ENCODE measurements around the gene ZNRF4.
"Not testable (repeated sequence)": the region's sequence is repeated elsewhere in the genome, so short reads cannot be mapped to it uniquely, and the experiment has no call there.

The ZNRF4 gene, protein sequence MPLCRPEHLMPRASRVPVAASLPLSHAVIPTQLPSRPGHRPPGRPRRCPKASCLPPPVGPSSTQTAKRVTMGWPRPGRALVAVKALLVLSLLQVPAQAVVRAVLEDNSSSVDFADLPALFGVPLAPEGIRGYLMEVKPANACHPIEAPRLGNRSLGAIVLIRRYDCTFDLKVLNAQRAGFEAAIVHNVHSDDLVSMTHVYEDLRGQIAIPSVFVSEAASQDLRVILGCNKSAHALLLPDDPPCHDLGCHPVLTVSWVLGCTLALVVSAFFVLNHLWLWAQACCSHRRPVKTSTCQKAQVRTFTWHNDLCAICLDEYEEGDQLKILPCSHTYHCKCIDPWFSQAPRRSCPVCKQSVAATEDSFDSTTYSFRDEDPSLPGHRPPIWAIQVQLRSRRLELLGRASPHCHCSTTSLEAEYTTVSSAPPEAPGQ

DNA sequence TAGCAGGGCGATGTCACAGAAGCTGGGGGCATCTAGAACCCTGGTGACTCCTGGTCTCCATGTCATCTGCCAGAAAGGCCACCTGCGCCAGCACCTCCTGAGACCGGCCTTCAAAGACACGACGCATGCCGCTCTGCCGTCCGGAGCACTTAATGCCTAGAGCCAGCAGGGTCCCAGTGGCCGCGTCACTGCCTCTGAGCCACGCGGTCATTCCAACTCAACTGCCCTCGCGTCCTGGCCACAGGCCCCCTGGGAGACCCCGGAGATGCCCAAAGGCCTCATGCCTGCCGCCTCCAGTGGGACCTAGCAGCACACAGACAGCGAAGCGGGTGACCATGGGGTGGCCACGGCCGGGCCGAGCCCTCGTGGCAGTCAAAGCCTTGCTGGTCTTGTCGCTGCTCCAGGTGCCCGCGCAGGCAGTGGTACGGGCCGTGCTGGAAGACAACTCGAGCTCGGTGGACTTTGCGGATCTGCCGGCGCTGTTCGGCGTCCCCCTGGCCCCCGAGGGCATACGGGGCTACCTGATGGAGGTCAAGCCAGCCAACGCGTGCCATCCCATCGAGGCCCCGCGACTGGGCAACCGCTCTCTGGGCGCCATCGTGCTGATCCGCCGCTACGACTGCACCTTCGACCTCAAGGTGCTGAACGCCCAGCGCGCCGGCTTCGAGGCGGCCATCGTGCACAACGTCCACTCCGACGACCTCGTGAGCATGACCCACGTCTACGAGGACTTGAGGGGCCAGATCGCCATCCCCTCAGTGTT lies at the start of gene ZNRF4:
Gene ZNRF4, plus strand, starts transcription at position 51 of the 763 bp plus-strand sequence. Its CDS starts 75 bp downstream, at position 126.
- no peak for DNase-seq

DNA sequence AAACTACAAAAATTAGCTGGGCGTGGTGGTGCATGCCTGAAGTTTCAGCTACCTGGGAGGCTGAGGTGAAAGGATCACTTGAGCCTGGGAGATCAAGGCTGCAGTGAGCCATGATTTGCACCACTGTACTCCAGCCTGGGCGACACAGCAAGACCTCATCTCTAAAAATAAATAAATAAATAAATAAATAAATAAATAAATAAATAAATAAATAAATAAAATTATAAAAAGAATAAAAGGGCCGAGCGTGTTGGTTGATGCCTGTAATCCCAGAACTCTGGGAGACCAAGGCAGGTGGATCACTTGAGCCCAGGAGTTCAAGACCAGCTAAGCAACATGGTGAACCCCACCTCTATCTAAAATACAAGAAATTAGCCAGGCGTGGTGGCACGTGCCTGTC lies 49.0 kb upstream of the ZNRF4 start:
- DNase-seq, result not testable (repeated sequence)

DNA sequence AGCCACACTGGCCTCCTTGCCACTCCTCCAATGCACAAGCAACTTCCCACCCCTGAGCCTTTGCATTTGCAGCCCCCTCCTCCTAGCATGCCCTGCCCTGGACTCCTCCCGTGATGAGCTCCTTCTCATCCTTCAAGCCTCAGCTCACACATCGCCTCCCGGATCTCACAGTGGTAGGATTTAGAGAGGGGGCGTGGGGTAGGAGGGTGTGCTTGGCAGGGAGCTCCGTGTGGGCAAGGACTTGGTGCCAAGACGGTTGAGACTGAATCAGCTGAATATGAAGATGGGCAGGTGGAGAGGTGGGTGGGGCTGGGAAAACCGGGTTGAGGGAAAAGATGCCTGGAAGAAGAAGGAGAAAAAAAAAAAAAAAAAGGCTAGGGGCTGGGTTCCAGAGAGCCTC lies 48.4 kb upstream of the ZNRF4 start:
- DNase-seq, result no peak

DNA sequence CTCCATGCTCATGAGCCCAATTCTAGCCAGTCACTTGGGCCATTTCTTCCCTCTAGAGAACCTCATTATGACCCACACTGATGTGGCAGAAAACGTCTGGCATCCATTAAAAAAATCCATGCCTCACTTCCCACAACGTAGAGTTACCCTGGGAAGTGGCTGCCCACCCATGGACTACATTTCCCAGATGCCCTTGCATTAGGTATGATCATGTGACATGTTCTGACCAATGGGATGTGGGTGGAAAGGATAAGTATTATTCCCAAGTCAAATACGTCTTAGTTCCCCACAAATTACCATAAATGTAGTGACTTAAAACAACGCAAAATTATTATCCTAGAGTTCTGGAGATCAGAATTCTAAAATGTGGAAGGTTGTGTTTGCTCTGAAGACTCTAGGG lies 47.9 kb upstream of the ZNRF4 start:
- DNase-seq, result peak; percentile 5

DNA sequence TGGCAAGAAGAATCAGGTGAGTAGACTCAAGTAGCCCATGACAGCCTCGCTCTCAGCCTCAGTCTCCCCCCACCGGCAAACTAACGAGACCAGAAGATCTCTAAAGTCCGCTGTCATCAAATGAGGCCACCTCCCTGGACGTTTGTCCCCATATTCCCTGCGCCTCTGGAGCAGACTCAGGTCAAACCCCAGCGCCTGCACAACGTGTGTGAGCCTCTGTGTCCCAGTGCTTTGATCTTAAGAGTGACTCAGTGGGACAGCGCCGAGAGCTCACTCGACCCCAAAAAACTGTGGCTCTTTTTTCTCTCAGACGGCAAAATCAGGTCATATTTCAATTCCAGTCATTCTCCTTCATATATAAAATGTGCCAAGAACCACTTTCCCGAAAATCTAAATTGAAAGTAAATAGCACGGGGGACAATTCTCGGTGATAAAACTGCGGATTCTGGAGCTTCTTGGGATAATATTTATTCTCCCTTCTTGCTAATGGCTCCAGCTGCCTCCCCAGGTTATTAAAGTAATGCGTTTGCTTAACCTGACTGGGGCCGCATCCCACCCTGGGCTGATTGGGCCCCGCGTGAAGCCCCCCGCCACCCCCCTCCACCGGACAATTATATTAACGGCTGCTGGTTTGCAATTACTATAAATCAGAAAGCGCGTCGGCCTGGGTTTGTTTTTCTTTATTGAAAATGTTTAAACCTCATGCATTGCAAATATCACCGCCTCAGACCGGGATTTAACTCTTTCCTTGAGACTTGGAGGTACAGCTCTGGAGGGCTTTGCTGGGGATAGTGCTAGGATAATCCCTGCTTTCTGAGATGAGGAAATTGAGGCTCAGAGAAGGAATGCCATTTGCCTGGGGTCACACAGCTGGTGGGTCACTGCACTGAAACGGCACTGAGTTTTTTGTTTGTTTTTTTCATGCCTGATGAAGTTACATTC lies 37.5 kb upstream of the ZNRF4 start:
- no peak for DNase-seq

DNA sequence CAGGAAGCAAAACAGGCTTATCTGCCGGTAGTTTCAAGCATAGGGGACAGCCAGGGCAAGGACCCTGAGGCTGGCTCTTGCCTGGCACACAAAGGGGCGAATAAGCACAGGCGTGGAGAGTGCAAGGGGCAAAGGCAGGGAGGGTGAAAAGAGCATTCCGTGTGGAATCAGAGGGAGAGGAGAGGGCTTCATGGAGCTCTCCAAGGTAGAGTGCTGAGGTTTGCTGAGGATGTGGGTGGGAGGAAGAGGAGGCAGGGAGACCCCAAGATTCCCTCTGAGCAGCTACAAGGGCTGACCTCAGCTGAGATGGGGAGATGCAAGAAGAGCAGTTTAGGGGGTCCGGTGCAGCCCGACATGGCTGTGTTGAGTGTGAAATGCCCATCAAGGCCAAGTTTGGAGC lies 36.5 kb upstream of the ZNRF4 start:
- no peak for DNase-seq

DNA sequence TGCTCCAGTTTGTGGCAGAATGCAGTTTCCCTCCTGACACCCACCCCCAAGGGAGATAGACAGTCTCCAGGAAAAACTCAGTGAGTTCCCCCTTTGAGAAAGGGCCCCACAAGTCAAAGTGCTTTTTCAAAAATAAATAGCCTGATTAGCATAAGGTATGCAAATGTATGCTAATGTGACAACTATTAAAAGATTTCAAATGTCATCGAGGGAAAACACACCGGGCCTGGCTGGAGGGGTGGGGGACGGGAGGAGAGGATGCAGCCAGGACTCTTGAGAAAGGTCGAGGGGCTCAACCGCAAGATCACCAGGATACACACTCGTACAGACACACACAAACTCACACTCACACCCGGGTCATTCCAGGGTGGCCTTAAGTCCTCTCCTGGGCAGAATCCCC lies 34.3 kb upstream of the ZNRF4 start:
- DNase-seq, result no peak

DNA sequence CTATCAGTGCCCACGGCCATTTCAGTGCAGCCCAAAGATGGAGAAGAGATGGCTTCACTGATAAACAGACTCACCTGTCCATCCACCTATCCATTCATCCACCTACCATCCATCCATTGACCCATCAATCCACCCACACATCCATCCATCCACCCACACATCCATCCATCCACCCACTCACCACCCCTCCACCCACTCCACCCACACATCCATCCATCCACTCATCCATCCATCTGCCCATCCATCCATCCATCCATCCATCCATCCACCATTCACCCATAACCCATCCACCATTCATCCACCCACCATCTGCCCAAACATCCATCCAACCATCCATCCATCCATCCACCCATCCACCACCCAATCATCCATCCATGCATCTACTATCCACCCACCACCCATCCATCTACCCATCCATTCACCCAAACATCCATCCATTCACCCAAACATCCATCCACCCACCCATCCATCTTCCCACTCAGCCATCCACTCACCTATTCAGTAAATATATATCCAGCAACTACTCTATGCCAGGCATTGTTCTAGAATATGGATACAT lies 31.6 kb upstream of the ZNRF4 start:
- DNase-seq, result no peak

DNA sequence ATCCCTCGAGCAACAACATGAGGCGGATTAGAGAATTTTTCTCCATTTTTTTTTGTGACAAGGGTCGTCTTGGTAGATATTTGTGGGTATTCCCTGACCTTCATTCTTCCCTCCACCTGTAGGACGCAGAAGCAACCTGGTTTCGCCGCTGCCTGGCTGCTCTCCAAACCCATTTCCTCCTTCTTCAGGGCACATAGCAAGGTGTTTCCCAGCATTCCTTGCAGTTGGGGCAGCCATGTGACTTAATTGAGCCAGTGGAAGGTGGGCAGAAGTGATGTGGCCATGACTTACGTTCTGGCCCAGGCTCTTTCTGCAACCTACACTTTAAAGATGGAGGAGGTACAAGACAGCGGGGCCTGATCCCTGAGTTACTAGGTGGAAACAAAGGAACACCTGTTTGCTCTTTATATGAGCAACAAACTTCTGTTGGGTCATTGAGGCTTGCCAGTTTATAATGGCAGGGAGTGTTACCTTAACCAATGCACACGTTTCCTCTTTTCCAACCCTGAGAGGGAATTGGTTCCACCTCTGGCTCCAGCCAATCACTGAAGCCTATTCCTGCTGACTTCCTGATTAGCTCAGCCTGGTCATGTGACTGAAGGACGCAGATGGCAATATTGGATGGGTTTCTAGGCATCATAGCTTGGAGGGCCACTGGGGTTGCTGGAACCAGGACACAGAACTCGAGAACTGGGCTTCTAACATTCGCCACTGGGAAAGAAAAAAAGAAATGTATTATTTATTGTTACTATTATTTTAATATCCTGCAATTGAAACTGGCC lies 30.8 kb upstream of the ZNRF4 start:
- no peak for DNase-seq

DNA sequence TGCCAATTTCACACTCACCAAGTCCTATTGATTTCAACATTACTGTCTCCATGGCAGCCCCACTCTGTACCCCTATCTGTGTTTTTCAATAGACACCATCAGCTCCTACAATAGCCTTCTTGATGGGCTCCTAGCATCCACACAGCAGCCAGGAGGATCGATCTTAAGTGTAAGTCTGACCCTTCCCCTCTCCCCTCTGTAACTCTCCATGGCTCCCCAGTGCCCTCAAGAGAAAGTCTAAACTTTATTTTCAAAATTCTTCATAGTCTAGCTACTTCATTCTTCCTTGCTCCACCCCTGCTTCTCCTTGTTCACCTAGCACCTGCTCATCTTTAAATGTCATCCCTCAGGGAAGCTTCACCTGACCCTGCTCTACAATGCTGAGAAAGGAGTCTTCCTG lies 30.0 kb upstream of the ZNRF4 start:
- DNase-seq, result no peak

DNA sequence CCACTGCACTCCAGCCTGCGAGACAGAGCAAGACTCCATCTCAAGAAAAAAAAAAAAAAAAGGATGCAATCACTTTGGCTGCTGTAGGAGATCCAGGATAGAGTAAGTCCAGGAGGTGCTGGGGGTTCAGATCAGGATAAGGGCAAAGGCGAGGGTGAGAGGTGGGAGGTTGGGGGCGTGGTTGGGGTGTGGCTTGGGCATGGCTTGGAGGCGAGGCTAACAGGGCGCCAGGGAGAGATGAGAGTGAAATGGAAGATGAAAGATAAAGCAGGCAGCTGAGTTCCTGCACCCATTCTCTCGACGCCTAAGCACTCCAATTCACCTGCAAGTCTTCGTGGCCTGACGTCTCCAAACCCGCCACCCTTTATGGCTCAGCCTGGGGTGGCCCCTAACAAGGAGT lies 25.0 kb upstream of the ZNRF4 start:
- DNase-seq, result no peak

DNA sequence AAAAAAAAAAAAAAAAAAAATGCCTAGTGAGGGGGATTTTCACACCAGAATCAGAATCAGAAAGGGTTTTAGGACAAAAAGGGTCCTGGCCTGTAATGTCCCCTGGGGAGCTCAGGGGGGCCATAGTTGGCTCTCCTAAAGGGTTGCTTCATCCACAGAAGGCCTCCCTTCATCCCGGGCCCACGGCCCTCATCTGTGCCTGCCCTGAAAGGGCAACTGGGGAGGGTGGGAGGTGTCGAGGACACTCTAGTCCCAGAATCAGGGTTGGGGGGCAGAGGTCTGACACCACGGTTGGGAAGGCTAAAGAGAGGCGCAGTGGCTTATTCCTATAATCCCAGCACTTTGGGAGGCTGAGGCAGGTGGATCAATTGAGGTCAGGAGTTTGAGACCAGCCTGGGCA lies 22.5 kb upstream of the ZNRF4 start:
- DNase-seq, result no peak

DNA sequence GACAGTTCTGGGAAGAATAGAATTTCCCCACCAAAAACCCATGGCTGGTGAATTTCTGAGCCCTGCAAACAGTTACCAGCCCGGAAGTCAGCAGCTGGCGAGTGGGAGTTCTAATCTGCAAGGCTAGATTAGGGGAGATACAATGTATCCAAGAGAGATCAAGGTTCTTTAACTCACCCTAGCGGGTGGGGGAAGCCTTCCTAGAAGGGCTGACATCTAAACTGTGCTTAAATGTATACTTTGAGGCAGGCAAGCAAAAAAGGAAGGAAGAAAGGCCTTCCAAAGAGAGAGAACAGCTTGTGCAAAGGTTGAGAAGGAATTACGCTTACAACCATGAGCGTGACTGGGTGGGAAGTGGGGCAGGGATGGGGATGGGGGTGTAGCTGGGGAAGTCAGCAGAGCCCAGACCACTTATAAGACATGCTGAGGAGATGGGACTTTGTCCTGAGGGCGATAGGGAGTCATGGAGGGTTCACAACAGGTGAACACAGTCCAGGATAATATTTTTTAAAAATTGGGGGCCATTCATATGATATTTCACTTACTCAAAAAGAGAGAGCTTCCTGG lies 20.8 kb upstream of the ZNRF4 start:
- no peak for DNase-seq

DNA sequence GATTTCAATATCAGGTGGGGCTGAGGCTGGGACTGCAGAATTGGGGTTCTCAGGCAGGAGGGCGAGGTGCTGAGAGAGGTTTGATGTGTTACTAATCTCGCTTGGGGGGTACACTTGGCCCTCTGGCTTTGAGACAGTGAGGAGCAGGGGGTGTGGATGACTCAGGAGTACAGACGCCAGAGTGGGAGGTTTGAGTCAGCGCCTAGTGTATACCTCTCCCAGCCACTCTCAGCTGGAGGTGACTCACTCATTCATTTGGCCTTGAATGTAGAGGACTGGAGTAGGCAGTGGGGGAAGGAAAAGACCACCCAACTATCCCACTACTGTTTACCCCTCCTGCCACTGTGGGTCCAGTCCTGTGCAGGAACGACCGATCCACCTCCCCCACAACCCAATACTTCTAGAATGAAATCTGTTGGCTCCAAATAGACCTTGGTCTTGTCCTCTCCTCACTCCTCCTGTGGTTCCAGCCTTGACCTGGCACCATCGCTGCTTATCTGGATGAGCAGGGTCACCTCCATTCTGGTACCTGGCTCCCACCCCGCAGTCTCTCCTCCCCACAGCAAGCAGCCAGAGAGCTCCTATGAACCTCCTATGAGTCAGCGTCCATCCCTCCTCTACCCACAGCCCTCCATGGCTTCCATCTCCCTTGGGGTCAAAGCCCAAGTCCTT lies 20.1 kb upstream of the ZNRF4 start:
- no peak for DNase-seq

DNA sequence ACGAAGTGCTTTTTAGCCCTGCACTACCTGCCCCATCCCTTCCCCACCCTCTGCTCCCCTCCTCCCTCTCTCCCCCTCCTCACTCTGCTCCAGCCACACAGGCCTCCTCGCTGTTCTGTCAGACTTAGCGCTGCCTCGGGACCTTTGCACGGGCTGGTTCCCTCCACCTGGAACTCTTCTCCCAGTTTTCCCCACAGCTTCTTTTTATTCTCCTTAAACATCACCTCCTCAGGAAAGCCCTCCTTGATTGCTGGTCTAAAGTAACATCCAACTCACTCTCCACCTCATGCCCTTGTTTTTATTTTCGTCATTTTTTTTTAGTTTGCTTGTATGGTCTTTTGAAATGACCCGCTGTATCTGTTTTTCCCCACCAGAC lies 19.6 kb upstream of the ZNRF4 start:
- no peak for DNase-seq

DNA sequence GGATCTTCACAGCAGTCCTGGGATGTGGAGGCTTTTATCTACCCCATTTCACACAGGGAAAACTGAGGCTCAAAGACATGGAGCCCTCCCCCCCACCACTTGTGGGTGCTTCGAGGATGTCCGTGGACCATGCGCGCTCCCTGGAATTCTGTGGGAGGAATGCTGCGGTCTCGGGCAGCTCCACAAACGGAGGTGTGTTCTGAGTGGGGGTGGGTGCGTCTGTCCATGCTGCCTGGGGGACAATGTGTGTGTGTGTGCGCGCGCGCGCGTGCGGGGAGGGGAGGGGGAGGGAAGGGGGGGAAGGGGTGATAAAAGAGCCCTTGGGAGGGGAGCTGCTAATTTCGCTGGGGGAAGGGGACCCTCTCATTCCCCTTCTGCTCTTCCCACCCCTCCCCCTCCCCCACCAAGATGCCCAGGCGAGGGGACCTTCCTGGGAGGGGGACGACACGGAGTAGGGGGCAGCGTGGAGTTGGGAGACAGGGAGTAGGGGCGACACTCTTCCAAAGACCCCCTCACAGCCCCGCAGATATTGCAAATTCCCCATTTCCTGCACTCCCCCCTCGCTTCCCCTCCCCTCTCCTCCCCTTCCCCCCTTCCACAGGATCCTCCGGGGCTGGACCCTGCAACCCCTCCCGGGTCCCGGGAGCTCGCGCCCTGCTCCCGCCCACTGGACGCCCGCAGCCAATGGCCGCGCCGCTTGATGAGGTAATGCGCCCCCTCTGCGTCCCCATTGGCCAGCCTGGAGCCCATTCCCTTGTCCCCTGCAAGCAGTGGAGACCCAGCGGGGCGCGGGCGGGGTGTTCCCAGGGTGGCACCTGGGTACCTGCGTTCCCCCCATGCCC lies 18.9 kb upstream of the ZNRF4 start:
- DNase-seq, result peak; percentile 79

DNA sequence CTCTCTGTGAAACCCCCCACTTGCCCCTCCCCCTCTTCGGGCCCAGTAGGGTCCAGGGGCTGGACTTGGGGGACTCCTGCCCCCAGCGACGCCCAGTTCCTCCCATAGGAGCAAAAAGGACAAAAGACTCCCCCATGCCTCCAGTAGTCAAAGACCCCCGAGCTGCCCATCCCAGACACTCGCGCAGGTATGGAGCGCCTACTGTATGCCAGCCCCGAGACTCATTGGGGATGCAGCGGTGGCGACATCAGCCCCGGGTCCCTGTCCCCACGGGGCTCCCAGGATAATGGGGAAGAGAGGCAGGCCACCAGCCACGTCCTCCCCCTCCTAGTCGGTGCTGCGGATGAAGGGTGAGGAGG lies 18.3 kb upstream of the ZNRF4 start:
- no peak for DNase-seq

DNA sequence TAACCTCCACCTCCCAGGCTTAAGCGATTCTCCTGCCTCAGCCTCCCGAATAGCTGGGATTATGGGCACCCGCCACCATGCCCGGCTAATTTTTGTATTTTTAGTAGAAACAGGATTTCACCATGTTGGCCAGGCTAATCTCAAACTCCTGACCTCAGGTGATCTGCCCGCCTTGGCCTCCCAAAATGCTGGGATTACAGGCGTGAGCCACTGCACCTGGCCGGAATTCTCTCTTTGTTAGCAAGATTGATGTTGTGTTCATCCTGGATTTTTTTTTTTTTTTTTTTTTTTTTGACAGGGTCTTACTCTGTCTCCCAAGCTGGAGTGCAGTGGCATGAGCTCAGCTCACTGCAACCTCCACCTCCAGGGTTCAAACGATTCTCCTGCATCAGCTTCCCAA lies 16.5 kb upstream of the ZNRF4 start:
- DNase-seq, result not testable (repeated sequence)

DNA sequence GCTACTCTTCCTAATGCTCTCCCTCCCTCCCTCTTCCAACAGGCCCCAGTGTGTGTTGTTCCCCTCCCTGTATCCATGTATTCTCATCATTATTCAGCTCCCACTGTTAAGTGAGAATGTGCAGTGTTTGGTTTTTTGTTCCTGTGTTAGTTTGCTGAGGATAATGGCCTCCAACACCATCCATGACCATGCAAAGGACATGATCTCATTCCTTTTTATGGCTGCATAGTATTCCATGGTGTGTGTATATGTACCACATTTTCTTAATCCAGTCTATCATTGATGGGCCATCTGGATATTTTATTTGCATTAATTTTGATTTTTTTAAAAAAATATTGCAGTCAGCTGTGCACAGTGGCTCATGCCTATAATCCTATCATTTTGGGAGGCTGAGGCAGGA lies 15.8 kb upstream of the ZNRF4 start:
- DNase-seq, result no peak

DNA sequence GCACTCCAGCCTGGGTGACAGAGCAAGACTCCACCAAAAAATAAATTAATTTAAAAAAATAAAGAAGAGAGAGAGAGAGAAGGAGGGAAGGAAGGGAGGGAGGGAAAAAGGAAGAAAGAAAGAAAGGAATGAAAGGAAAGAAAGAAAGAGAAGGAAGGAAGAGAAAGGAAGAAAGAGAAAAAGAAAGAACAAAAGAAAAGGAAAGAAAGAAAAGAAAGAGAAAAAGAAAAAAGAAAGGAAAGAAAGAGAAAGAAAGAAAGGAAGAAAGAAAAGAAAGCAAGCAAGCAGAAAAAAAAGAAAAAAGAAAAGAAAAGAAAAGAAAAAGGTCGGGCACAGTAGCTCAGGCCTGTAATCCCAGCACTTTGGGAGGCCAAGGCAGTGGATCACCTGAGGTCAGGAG lies 14.9 kb upstream of the ZNRF4 start:
- no peak for DNase-seq

All from NCI-H1694 (cell line).